ENCODE measurements around the gene ARFGAP3. TPM values are rescaled to one million over a fixed set of nuclear protein-coding genes. Genes with fewer than 3 reads are reported as not detected.
"Not testable (repeated sequence)": the region's sequence is repeated elsewhere in the genome, so short reads cannot be mapped to it uniquely, and the experiment has no call there.

Gene ARFGAP3
- total RNA-seq, 2 donors from 2014 or later = 32.1 to 39.7 TPM

DNA sequence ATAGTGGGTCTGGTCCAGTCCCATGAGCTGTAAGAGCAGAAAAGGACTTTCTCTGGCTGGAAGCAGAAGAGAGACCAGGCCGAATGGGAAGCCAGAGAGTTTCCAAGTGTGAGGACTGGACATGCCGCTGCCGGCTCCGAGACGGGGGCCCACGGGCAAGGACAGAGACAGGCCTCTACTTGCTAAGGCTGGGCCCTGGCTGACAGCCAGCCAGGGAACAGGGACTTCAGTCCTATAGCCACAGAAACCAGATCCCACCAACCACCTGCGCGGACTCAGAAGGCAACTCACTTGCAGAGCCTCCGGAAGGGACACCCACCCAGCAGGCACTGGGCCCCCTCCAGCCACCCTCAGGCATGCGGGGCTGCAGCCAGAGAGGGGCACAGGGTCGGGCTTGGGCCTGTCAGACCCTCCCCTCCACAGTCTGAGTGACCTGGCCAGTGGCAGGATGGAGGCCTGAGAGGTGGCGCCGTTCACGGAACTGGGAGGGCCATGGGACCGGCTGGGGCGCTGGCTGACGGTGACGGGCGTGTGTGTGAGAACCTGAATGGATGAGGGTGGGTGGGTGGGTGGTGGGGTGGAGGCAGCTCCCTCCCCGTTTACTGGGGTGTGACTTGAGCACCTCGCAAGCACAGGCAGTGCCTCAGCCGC is 88.6 kb downstream of the ARFGAP3 start:
- H3K36me3 Mint-ChIP-seq (ENCODE audit: low read depth) = no peaks in the 10 kb centered on the region
- H3K4me1 Mint-ChIP-seq = peaks cover 2% of the 10 kb centered on the region
- peaks cover 22% of the 10 kb centered on the region for H3K27me3 Mint-ChIP-seq
- H3K9me3 ChIP-seq (ENCODE audit: control insufficient read depth, low read length, poor library complexity, severe bottlenecking) = no peaks in the 10 kb centered on the region
- ATAC-seq (no peak), DNase-seq (no peak)
- no peak overlapping the region for H3K27ac Mint-ChIP-seq
- H3K4me3 Mint-ChIP-seq = no peak overlapping the region

DNA sequence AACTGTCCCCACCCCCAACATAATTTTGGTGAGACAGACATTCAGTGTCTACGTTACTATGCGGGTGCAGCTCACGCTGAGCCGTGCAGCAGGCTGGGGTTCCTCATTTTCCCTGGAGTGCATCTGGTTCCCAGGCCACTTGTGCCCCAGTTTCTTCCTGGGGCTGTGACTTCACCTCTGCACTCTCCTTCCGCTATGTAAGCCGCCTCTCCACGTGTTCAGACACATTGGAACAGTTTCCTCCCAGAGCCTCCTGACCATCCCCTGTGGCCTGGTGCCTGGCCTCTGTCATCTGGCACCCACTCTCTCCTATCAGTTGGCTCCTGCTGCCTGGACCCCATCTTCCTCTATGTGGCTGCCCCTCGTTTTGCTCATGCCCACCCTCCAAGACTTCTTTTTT is 90.2 kb downstream of the ARFGAP3 start:
- H3K27ac Mint-ChIP-seq = no peak overlapping the region
- H3K36me3 Mint-ChIP-seq (ENCODE audit: low read depth) = no peaks in the 10 kb centered on the region
- DNase-seq (no peak), ATAC-seq (no peak)
- no peaks in the 10 kb centered on the region for H3K9me3 ChIP-seq (ENCODE audit: control insufficient read depth, low read length, poor library complexity, severe bottlenecking)
- no peak overlapping the region for H3K4me3 Mint-ChIP-seq
- peaks cover 22% of the 10 kb centered on the region for H3K27me3 Mint-ChIP-seq
- peaks cover 2% of the 10 kb centered on the region for H3K4me1 Mint-ChIP-seq

DNA sequence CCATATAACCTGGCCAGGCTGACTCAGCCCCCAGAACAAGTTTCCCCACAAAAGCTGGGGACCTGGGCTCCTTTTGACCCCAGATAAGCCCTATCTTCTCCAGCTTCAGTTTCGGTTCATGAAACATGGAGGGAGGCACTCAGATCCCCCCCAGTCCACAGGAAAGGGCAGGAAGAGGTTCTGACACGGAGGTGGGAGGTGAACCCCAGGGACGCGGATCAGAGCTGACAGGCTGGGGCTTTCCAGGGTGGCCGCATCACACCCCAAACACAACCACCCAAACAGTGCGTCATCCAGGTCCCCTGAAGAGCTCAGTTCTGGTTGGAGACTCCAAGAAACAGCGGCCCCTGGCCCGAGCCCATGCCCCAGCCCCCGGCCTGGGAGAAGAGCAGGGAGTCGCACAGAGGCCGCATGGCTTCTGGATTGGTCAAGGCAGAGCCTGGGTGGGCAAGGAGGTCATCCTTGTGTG is 92.1 kb downstream of the ARFGAP3 start:
- ATAC-seq = peak; percentile 21
- Mint-ChIP-seq H3K27me3 (peaks cover 22% of the 10 kb centered on the region), H3K4me1 (peaks cover 2% of the 10 kb centered on the region), H3K27ac (no peak overlapping the region), H3K4me3 (no peak overlapping the region), H3K36me3 (ENCODE audit: low read depth) (no peaks in the 10 kb centered on the region)
- no peaks in the 10 kb centered on the region for H3K9me3 ChIP-seq (ENCODE audit: control insufficient read depth, low read length, poor library complexity, severe bottlenecking)
- no peak for DNase-seq

DNA sequence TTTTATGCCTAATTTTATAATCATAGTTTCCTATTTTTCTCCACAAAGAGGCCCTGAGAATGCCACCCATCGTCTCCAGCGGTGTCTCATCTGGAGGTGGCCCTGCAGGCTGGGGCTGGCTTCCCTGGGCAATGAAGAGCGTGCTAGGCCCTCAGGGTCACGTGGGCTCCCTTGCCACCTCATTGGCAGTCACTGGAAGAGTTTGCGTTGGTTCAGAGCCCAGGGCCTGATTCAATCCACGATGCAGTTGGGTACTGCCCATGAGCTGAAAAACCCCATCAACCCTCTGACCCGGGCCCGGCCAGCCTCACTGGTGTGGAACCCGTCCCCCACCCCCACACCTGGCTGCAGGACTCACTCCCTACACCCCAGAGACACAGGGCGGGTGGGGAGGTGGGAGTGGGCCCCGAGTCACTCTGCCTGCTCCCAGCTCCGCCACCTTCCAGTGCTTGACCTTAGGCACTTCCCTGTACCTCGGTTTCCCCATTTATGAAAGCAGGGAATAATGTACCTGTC is 93.0 kb downstream of the ARFGAP3 start:
- no peak overlapping the region for H3K27ac Mint-ChIP-seq
- no peak overlapping the region for H3K4me3 Mint-ChIP-seq
- no peaks in the 10 kb centered on the region for H3K36me3 Mint-ChIP-seq (ENCODE audit: low read depth)
- H3K9me3 ChIP-seq (ENCODE audit: control insufficient read depth, low read length, poor library complexity, severe bottlenecking) = no peaks in the 10 kb centered on the region
- no peak for ATAC-seq
- H3K4me1 Mint-ChIP-seq = peaks cover 2% of the 10 kb centered on the region
- DNase-seq = no peak
- H3K27me3 Mint-ChIP-seq = peaks cover 22% of the 10 kb centered on the region

DNA sequence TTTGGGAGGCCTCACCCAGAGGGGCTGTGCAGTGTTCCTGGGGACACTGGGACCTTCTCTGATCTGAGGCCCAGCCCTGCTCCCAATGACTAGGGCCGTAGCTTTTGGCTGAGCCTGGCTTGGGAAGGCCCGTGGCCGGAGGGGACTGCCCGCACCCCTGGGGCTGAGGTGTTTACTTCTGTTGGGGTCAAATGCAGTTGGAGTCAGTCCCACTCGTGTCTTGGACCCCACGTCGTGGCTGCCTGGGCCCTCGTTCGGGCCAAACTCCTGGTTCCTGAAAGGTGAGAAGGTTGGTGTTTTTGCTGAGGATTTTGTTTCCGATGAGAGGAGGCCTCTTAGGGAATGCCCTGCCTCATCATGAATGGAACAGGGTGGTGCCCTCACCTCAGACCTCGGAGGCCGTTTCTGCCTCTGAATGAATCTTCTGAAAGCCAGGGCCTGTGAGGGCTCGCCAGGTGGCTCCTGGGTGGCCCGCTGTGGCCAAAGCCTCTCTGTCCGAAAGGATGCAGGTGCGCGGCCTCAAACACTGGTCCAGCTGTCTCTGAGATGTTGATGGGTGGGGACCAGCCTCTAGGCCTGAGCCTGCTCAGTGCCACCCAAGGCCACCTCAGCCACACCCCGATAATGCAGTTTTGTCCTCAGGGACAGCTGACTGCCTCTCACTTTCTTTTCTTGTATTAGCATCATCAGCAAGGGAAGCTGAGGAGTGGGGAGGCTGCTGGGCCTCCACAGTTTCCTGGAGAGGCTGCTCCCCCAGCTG is 96.1 kb downstream of the ARFGAP3 start:
- no peak for ATAC-seq
- no peak for DNase-seq
- H3K4me1 Mint-ChIP-seq = no peaks in the 10 kb centered on the region

DNA sequence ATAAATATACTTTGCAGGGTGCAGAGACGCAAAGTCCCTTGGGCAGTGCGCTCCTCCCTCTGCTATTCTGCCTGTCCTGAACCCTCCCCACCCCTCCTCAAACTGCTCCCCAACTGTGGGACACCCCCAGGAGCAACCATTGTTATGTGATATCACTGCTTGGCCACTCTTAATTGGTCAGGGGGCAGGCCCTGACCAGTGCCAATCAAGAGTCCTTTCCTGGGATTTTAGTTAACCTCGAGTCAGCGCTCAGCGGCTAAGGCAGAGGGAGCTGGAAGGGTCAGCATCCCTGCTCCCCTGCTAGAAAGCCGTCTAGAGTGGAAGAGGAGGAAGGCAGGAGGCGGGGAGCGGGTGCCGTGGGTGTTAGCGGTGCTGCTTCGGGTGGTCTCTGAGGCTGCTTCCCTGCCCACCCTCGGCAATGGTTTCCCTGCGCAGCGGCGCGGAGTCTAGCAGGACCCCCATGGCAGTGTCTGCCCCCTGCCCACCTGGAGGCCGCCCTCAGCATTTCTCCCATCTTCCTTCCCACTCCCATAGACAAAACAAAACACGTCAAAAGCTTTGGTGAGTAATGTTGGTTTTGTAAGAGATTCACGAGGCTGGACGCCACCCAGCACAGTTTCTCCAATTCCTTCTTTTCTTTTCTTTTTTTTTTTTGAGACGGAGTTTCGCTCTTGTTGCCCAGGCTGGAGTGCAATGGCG is 98.0 kb downstream of the ARFGAP3 start:
- H3K27me3 Mint-ChIP-seq = peaks cover 14% of the 10 kb centered on the region

More for the DNA sequence above, 96.1 kb downstream of the ARFGAP3 start:
- no peaks in the 10 kb centered on the region for H3K36me3 Mint-ChIP-seq (ENCODE audit: low read depth)
- no peaks in the 10 kb centered on the region for H3K9me3 ChIP-seq (ENCODE audit: control insufficient read depth, low read length, poor library complexity, severe bottlenecking)
- H3K4me3 Mint-ChIP-seq = no peak overlapping the region
- peaks cover 27% of the 10 kb centered on the region for H3K27me3 Mint-ChIP-seq
- no peak overlapping the region for H3K27ac Mint-ChIP-seq

DNA sequence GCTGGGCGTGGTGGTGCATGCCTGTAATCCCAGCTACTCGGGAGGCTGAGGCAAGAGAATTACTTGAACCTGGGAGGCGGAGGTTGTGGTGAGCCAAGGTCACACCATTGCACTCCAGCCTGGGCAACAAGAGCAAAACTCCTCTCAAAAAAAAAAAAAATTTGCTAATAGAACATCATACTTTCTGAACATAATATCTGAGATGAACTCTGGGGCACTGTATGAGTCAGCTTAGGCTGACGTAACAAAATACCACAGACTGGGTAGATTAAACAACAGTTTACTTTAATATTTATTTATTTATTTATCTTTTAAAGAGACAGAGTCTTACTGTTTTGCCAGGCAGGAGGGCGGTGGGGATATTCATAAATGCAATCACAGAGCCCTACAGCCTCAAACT is 101.5 kb downstream of the ARFGAP3 start:
- not testable (repeated sequence) for ATAC-seq; H3K27ac Mint-ChIP-seq; H3K36me3 Mint-ChIP-seq (ENCODE audit: low read depth); H3K4me1 Mint-ChIP-seq; H3K9me3 ChIP-seq (ENCODE audit: control insufficient read depth, low read length, poor library complexity, severe bottlenecking); DNase-seq; H3K4me3 Mint-ChIP-seq
- peaks cover 18% of the 10 kb centered on the region for H3K27me3 Mint-ChIP-seq

More for the DNA sequence above, 98.0 kb downstream of the ARFGAP3 start:
- ATAC-seq (no peak), DNase-seq (no peak)
- H3K4me1 Mint-ChIP-seq = no peaks in the 10 kb centered on the region
- H3K4me3 Mint-ChIP-seq = no peak overlapping the region
- H3K27ac Mint-ChIP-seq = no peak overlapping the region
- no peaks in the 10 kb centered on the region for H3K36me3 Mint-ChIP-seq (ENCODE audit: low read depth)
- no peaks in the 10 kb centered on the region for H3K9me3 ChIP-seq (ENCODE audit: control insufficient read depth, low read length, poor library complexity, severe bottlenecking)

DNA sequence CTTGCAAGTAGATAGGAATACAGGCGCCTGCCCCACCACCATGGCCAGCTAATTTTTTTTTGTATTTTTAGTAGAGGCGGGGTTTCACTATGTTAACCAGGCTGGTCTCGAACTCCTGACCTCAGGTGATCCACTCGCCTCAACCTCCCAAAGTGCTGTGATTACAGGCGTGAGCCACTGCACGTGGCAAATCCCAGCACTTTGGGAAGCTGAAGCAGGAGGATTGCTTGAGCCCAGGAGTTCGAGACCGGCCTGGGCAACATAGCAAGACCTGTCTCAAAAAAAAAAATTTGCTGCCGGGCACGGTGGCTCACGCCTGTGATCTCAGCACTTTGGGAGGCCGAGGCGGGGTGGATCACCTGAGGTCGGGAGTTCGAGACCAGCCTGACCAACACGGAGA is 102.0 kb downstream of the ARFGAP3 start:
- H3K27ac Mint-ChIP-seq = not testable (repeated sequence)

DNA sequence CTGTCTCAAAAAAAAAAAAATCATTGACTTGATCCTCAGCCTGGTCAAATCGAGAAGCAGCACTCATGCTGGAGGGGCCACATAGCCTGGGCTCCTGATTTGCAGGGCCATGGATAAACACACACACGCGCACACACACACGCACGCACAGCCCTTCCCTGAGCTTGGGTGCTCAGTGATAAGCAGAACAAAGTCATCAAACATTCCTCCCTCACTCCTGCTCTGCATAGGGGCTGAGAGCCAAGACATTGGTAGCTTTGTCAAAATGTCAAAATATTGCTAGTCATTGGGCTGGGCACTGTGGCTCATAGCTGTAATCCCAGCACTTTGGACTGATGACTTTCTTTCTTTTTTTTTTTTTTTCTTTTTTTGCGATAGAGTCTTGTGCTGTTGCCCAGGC is 102.4 kb downstream of the ARFGAP3 start:
- no peak for ATAC-seq

More for the DNA sequence above, 102.0 kb downstream of the ARFGAP3 start:
- H3K27me3 Mint-ChIP-seq = peaks cover 18% of the 10 kb centered on the region
- not testable (repeated sequence) for H3K9me3 ChIP-seq (ENCODE audit: control insufficient read depth, low read length, poor library complexity, severe bottlenecking); H3K4me1 Mint-ChIP-seq; H3K4me3 Mint-ChIP-seq; H3K36me3 Mint-ChIP-seq (ENCODE audit: low read depth); ATAC-seq; DNase-seq

DNA sequence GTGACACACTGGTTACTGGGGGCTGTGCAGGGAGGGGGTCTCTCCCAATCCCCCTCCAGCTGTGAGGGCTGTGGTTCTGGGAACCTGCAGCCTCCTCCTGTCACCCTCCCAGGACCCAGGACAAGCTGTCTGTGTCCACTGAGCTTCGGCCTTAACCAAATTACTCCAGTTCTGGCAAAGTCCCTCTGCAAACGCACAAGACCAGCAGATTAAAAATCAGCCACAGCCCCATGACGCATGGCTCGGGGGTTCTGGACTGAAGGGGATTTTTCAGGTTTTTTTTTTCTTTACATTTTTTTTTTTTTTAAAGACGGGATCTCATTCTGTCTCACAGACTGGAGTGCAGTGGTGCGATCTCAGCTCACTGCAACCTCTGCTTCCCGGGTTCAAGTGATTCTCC is 104.2 kb downstream of the ARFGAP3 start:
- peaks cover 11% of the 10 kb centered on the region for H3K27me3 Mint-ChIP-seq
- H3K36me3 Mint-ChIP-seq (ENCODE audit: low read depth) = no peaks in the 10 kb centered on the region
- no peak for ATAC-seq
- no peak for DNase-seq
- H3K27ac Mint-ChIP-seq = no peak overlapping the region
- H3K4me1 Mint-ChIP-seq = no peaks in the 10 kb centered on the region
- H3K4me3 Mint-ChIP-seq = no peak overlapping the region
- H3K9me3 ChIP-seq (ENCODE audit: control insufficient read depth, low read length, poor library complexity, severe bottlenecking) = no peaks in the 10 kb centered on the region

More for the DNA sequence above, 102.4 kb downstream of the ARFGAP3 start:
- H3K27me3 Mint-ChIP-seq = peaks cover 18% of the 10 kb centered on the region
- H3K36me3 Mint-ChIP-seq (ENCODE audit: low read depth) = no peaks in the 10 kb centered on the region
- H3K4me3 Mint-ChIP-seq = no peak overlapping the region
- H3K4me1 Mint-ChIP-seq = no peaks in the 10 kb centered on the region
- no peak for DNase-seq
- no peaks in the 10 kb centered on the region for H3K9me3 ChIP-seq (ENCODE audit: control insufficient read depth, low read length, poor library complexity, severe bottlenecking)
- no peak overlapping the region for H3K27ac Mint-ChIP-seq

DNA sequence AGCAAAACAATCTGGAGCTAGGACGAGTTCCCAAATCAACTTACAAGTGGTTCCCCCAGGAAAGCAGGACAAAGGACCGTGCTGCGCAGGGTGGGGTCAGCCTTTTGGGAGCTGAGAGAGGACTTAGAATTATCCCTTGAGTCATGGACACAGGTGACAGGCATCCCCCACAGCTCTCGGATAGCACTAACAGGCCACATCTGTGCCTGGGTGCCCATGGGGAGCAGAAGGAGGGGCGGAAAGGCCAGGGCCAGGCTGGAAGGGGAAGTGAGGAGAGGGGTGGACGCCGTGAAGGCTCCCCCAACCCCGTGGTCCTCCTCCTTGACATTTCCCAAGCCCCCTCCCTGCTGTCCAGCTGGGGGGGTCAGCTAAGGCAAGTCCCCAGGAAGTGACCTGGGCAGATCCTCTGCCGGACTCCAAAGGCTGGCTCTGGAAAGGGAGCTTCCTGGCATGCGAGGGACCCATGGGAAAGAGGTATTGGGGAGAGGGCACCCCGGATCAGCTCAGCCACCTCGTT is 104.8 kb downstream of the ARFGAP3 start:
- DNase-seq (no peak), ATAC-seq (no peak)
- no peaks in the 10 kb centered on the region for H3K9me3 ChIP-seq (ENCODE audit: control insufficient read depth, low read length, poor library complexity, severe bottlenecking)
- H3K27ac Mint-ChIP-seq = no peak overlapping the region
- no peaks in the 10 kb centered on the region for H3K4me1 Mint-ChIP-seq
- no peaks in the 10 kb centered on the region for H3K36me3 Mint-ChIP-seq (ENCODE audit: low read depth)
- H3K27me3 Mint-ChIP-seq = peaks cover 5% of the 10 kb centered on the region
- no peak overlapping the region for H3K4me3 Mint-ChIP-seq

DNA sequence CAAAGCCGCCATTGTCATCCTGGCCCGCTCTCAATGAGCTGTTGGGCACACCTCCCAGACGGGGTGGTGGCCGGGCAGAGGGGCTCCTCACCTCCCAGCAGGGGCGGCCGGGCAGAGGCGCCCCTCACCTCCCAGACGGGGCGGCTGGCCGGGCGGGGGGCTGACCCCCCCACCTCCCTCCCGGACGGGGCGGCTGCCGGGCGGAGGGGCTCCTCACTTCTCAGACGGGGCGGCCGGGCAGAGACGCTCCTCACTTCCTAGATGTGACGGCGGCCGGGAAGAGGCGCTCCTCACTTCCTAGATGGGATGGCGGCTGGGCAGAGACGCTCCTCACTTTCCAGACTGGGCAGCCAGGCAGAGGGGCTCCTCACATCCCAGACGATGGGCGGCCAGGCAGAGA is 106.7 kb downstream of the ARFGAP3 start:
- not testable (repeated sequence) for H3K4me1 Mint-ChIP-seq; H3K36me3 Mint-ChIP-seq (ENCODE audit: low read depth); DNase-seq; ATAC-seq; H3K27me3 Mint-ChIP-seq; H3K4me3 Mint-ChIP-seq; H3K27ac Mint-ChIP-seq; H3K9me3 ChIP-seq (ENCODE audit: control insufficient read depth, low read length, poor library complexity, severe bottlenecking)

Data from T-helper 17 cell (primary cell).